ENCODE measurements around the gene FHDC1.

DNA sequence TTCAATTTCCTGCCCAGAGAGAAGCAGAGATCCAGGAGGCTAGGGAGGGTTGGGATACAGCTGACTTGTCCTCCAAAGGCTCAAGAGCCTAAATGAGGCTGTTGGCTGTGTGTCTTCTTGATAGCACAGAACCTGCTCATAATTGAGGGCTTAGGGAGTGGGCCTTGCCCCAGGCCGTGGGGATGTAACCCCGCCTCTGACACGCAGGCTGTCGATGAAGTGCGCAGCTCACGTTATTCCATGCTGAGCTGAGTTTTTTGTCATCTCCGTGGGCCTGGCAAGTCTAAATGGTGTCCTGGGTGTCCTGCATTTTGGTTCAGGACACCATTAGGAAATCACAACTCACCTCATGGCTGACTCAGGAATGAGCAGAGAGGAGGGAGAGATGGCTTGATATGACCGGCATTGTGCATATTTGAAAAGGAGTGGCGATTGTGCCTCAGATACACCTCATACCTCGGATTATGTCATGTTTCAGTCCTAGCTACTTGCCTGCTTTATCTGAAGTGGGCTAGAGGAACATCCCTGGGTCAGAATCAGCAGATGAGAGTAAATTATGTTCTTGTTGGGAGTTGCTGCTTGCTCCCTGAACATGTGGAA lies 43.7 kb downstream of the FHDC1 start:
- TF ChIP-seq, protein P1, sequence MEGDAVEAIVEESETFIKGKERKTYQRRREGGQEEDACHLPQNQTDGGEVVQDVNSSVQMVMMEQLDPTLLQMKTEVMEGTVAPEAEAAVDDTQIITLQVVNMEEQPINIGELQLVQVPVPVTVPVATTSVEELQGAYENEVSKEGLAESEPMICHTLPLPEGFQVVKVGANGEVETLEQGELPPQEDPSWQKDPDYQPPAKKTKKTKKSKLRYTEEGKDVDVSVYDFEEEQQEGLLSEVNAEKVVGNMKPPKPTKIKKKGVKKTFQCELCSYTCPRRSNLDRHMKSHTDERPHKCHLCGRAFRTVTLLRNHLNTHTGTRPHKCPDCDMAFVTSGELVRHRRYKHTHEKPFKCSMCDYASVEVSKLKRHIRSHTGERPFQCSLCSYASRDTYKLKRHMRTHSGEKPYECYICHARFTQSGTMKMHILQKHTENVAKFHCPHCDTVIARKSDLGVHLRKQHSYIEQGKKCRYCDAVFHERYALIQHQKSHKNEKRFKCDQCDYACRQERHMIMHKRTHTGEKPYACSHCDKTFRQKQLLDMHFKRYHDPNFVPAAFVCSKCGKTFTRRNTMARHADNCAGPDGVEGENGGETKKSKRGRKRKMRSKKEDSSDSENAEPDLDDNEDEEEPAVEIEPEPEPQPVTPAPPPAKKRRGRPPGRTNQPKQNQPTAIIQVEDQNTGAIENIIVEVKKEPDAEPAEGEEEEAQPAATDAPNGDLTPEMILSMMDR (IDR thresholded peaks at IDR 0.05): no peak
- TF ChIP-seq POLR2A (IDR thresholded peaks at IDR 0.05): no peak
